ENCODE data around the gene ABCE1. TPM values are rescaled to one million over a fixed set of nuclear protein-coding genes. Genes with fewer than 3 reads are reported as not detected.

ABCE1 gene
- total RNA-seq, 1 experiment from 2014 or later: 86.4 TPM

- in situ Hi-C loops (cut with HindIII; ENCODE audit: low pct_unique_long_range_greater_than_20kb, low sequenced_read_pairs): no loop called here
- no peak for DNase-seq (ENCODE audit: low read depth)
Measured at GRCh38 chr4:145161549-145161948, 63.4 kb downstream of the ABCE1 start.

GRCh38 chr4:145167887-145168286 is 69.8 kb downstream of the ABCE1 start:
- in situ Hi-C loops (cut with HindIII; ENCODE audit: low pct_unique_long_range_greater_than_20kb, low sequenced_read_pairs): no loop called here
- DNase-seq (ENCODE audit: low read depth): no peak

GRCh38 chr4:145168581-145169187 is 70.6 kb downstream of the ABCE1 start:
- no peak for DNase-seq (ENCODE audit: low read depth)
- in situ Hi-C loops (cut with HindIII; ENCODE audit: low pct_unique_long_range_greater_than_20kb, low sequenced_read_pairs): no loop called here

GRCh38 chr4:145170223-145170622 is 72.1 kb downstream of the ABCE1 start:
- no peak for DNase-seq (ENCODE audit: low read depth)

GRCh38 chr4:145171911-145172310 is 73.8 kb downstream of the ABCE1 start:
- no peak for DNase-seq (ENCODE audit: low read depth)
- in situ Hi-C loops (cut with HindIII; ENCODE audit: low pct_unique_long_range_greater_than_20kb, low sequenced_read_pairs): no loop called here

More at GRCh38 chr4:145170223-145170622, 72.1 kb downstream of the ABCE1 start:
- in situ Hi-C loops (cut with HindIII; ENCODE audit: low pct_unique_long_range_greater_than_20kb, low sequenced_read_pairs): no loop called here

- in situ Hi-C loops (cut with HindIII; ENCODE audit: low pct_unique_long_range_greater_than_20kb, low sequenced_read_pairs): no loop called here
Measured at GRCh38 chr4:145176641-145177432, 78.7 kb downstream of the ABCE1 start.

GRCh38 chr4:145177511-145177905 is 79.4 kb downstream of the ABCE1 start:
- in situ Hi-C loops (cut with HindIII; ENCODE audit: low pct_unique_long_range_greater_than_20kb, low sequenced_read_pairs): no loop called here
- DNase-seq (ENCODE audit: low read depth): no peak

More at GRCh38 chr4:145176641-145177432, 78.7 kb downstream of the ABCE1 start:
- no peak for DNase-seq (ENCODE audit: low read depth)

GRCh38 chr4:145177906-145178538 is 79.9 kb downstream of the ABCE1 start:
- in situ Hi-C loops (cut with HindIII; ENCODE audit: low pct_unique_long_range_greater_than_20kb, low sequenced_read_pairs): no loop called here
- DNase-seq (ENCODE audit: low read depth): no peak

GRCh38 chr4:145178740-145179280 is 80.7 kb downstream of the ABCE1 start:
- peak; percentile 15 for DNase-seq (ENCODE audit: low read depth)
- in situ Hi-C loops (cut with HindIII; ENCODE audit: low pct_unique_long_range_greater_than_20kb, low sequenced_read_pairs): no loop called here

Other genes with a start within 250 kb of the ABCE1 start
- 44.5 and 47.4 TPM in 2 replicates for gene ANAPC10, start 115 bp upstream of the ABCE1 start, total RNA-seq (2014; rRNA removed; shearing (Covaris generic); ENCODE audit: low replicate concordance)
- gene OTUD4, start 82.3 kb downstream of the ABCE1 start, total RNA-seq (2014; rRNA removed; shearing (Covaris generic); ENCODE audit: low replicate concordance): 9.4 and 20.9 TPM in 2 replicates

Measured in Caki2 (cell line).